Suprapubic skin (tissue), 3 donors: ENCODE data around the gene TCF7L2.

Experiments used
- POLR2A ChIP-seq, 2 donors: fragments of 450-650 bp; IDR thresholded peaks; one replicate each; pipeline ENCODE4 v1.6.1; 2017; ENCODE audit warnings: antibody characterized with exemption in 2 of 2, mild to moderate bottlenecking in 2 of 2, moderate library complexity in 2 of 2
- TF ChIP-seq, protein P1 (sequence below), 2 donors: fragments of 200-600 bp in 1 of 2; fragments of 450-650 bp in 1 of 2; sonication (generic) in 1 of 2; IDR thresholded peaks; one replicate each; pipeline ENCODE4 v1.5.1; 2016 to 2019; ENCODE audit warnings: antibody characterized with exemption in 2 of 2, mild to moderate bottlenecking in 1 of 2, moderate library complexity in 1 of 2

GRCh38 chr10:113162960-113163359 is 212.9 kb downstream of the TCF7L2 start:
- TF ChIP-seq, protein P1, sequence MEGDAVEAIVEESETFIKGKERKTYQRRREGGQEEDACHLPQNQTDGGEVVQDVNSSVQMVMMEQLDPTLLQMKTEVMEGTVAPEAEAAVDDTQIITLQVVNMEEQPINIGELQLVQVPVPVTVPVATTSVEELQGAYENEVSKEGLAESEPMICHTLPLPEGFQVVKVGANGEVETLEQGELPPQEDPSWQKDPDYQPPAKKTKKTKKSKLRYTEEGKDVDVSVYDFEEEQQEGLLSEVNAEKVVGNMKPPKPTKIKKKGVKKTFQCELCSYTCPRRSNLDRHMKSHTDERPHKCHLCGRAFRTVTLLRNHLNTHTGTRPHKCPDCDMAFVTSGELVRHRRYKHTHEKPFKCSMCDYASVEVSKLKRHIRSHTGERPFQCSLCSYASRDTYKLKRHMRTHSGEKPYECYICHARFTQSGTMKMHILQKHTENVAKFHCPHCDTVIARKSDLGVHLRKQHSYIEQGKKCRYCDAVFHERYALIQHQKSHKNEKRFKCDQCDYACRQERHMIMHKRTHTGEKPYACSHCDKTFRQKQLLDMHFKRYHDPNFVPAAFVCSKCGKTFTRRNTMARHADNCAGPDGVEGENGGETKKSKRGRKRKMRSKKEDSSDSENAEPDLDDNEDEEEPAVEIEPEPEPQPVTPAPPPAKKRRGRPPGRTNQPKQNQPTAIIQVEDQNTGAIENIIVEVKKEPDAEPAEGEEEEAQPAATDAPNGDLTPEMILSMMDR (IDR thresholded peaks at IDR 0.05), result no peak
- TF ChIP-seq POLR2A (IDR thresholded peaks at IDR 0.05), result no peak
